GM23338 (cell line): Measurements from ENCODE around the gene C1GALT1C1L. TPM values are rescaled to one million over a fixed set of nuclear protein-coding genes. Genes with fewer than 3 reads are reported as not detected.

ENCODE experiments used
- ATAC-seq: fragments of 200-7000 bp; cut with Tn5 transposase; 3 replicates; pipeline ENCODE4 v1.9.1; 2020
- DNase-seq: peaks from one replicate; pipeline ENCODE4 v3.0.0-alpha.2; 2015; ENCODE audit warnings: low spot score
- H2AFZ ChIP-seq: fragments of 200-600 bp; sonication (generic); 2 replicates; pipeline ENCODE4 v1.8.0; 2016; ENCODE audit warnings: antibody characterized with exemption, mild to moderate bottlenecking, moderate library complexity
- H3F3A ChIP-seq: fragments of 200-600 bp; sonication (generic); replicated peaks from 2 replicates; pipeline ENCODE4 v1.8.0; 2017; ENCODE audit warnings: antibody characterized with exemption, mixed run types, low read depth
- H3K27ac ChIP-seq: fragments of 200-600 bp; sonication (generic); 2 replicates; pipeline ENCODE4 v1.6.1; 2016; ENCODE audit warnings: low read depth
- H3K27me3 ChIP-seq: fragments of 200-600 bp; sonication (generic); 2 replicates; pipeline ENCODE4 v1.8.0; 2016; ENCODE audit warnings: mild to moderate bottlenecking, mixed run types, moderate library complexity; ENCODE audit not compliant: insufficient read depth
- H3K36me3 ChIP-seq: fragments of 200-600 bp; sonication (generic); 2 replicates; pipeline ENCODE4 v1.8.0; 2016; ENCODE audit warnings: mild to moderate bottlenecking; ENCODE audit not compliant: insufficient read depth
- H3K4me1 ChIP-seq: fragments of 200-600 bp; sonication (generic); 2 replicates; pipeline ENCODE4 v1.8.0; 2016; ENCODE audit warnings: mild to moderate bottlenecking, moderate library complexity; ENCODE audit not compliant: insufficient read depth
- H3K4me2 ChIP-seq: fragments of 200-600 bp; sonication (generic); 2 replicates; pipeline ENCODE4 v1.7.1; 2017; ENCODE audit warnings: mixed run types
- H3K4me3 ChIP-seq: fragments of 200-600 bp; sonication (generic); 2 replicates; pipeline ENCODE4 v1.6.1; 2016; ENCODE audit warnings: mixed run types
- H3K79me2 ChIP-seq: fragments of 200-600 bp; sonication (generic); replicated peaks from 2 replicates; pipeline ENCODE4 v1.8.0; 2017; ENCODE audit warnings: mild to moderate bottlenecking; ENCODE audit not compliant: insufficient read depth
- H3K9me2 ChIP-seq: fragments of 200-600 bp; sonication (generic); 2 replicates; pipeline ENCODE4 v1.8.0; 2017; ENCODE audit not compliant: insufficient read depth
- H4K20me1 ChIP-seq: fragments of 200-600 bp; sonication (generic); replicated peaks from 2 replicates; pipeline ENCODE4 v1.8.0; 2017; ENCODE audit warnings: mild to moderate bottlenecking; ENCODE audit not compliant: insufficient read depth
- H3K27ac Mint-ChIP-seq: 2 replicates; pipeline ENCODE4 v1.8.0; 2020; ENCODE audit warnings: inconsistent platforms, mild to moderate bottlenecking, moderate library complexity, mixed read lengths
- H3K27me3 Mint-ChIP-seq: 3 replicates; pipeline ENCODE4 v1.8.0; 2022; ENCODE audit warnings: low read depth, mild to moderate bottlenecking, moderate library complexity, mixed read lengths, inconsistent platforms; ENCODE audit not compliant: insufficient read depth, poor library complexity
- H3K36me3 Mint-ChIP-seq: 3 replicates; pipeline ENCODE4 v1.8.0; 2021; ENCODE audit warnings: low read depth, mild to moderate bottlenecking, inconsistent platforms, moderate library complexity, mixed read lengths
- H3K4me1 Mint-ChIP-seq: 3 replicates; pipeline ENCODE4 v1.8.0; 2020; ENCODE audit warnings: mild to moderate bottlenecking, inconsistent platforms, mixed read lengths
- H3K4me3 Mint-ChIP-seq: 3 replicates; pipeline ENCODE4 v1.8.0; 2021; ENCODE audit warnings: moderate library complexity, mild to moderate bottlenecking, inconsistent platforms, mixed read lengths
- H3K9me3 Mint-ChIP-seq: 3 replicates; pipeline ENCODE4 v1.8.0; 2020; ENCODE audit warnings: moderate library complexity, mild to moderate bottlenecking, inconsistent platforms, mixed read lengths
- CREB1 ChIP-seq: fragments of 250-450 bp; sonication (Bioruptor Pico); IDR thresholded peaks from 2 replicates; pipeline ENCODE4 v1.5.0; 2020; ENCODE audit warnings: low read depth, mild to moderate bottlenecking, moderate library complexity
- CTCF ChIP-seq, 2 experiments: fragments of 200-600 bp in 1 of 2; sonication (generic) in 1 of 2; conservative IDR thresholded peaks; 2 replicates each; pipeline versions ENCODE4 v1.5.1 to v1.6.1; 2016 to 2017; ENCODE audit warnings: antibody characterized with exemption in 2 of 2, low read depth in 2 of 2, mild to moderate bottlenecking in 2 of 2, moderate library complexity in 1 of 2
- ETS1 ChIP-seq: IDR thresholded peaks from 2 replicates; pipeline ENCODE4 v1.6.1; 2016; ENCODE audit warnings: antibody characterized with exemption
- EZH2 ChIP-seq: fragments of 200-600 bp; sonication (generic); IDR thresholded peaks from one replicate; pipeline ENCODE4 v1.8.0; 2017; ENCODE audit warnings: antibody characterized with exemption, mild to moderate bottlenecking, low read depth; ENCODE audit not compliant: unreplicated experiment
- EZH2phosphoT487 ChIP-seq: fragments of 200-600 bp; sonication (generic); IDR thresholded peaks from one replicate; pipeline ENCODE4 v1.8.1; 2018; ENCODE audit warnings: antibody characterized with exemption; ENCODE audit not compliant: unreplicated experiment
- JUNB ChIP-seq: IDR thresholded peaks from one replicate; pipeline ENCODE4 v1.6.1; 2016; ENCODE audit warnings: antibody characterized with exemption; ENCODE audit not compliant: unreplicated experiment
- NANOG ChIP-seq: IDR thresholded peaks from 2 replicates; pipeline ENCODE4 v1.6.1; 2016; ENCODE audit warnings: antibody characterized with exemption, borderline replicate concordance
- POLR2AphosphoS5 ChIP-seq: IDR thresholded peaks from 2 replicates; pipeline ENCODE4 v1.6.1; 2016; ENCODE audit warnings: antibody characterized with exemption, low read depth
- REST ChIP-seq: IDR thresholded peaks from one replicate; pipeline ENCODE4 v1.6.1; 2018; ENCODE audit warnings: antibody characterized with exemption; ENCODE audit not compliant: unreplicated experiment
- STAT1 ChIP-seq: IDR thresholded peaks from one replicate; pipeline ENCODE4 v1.6.1; 2016; ENCODE audit warnings: antibody characterized with exemption; ENCODE audit not compliant: unreplicated experiment
- ZNF331 ChIP-seq: fragments of 250-450 bp; sonication (Bioruptor Pico); IDR thresholded peaks from 2 replicates; pipeline ENCODE4 v1.5.0; 2020; ENCODE audit warnings: low read depth, mild to moderate bottlenecking, moderate library complexity
- ZNF462 ChIP-seq: fragments of 250-450 bp; sonication (Bioruptor Pico); IDR thresholded peaks from 2 replicates; pipeline ENCODE4 v1.5.0; 2020; ENCODE audit warnings: mild to moderate bottlenecking, moderate library complexity
- polyA plus RNA-seq: library from polyadenylated mRNA; unstranded; fragments of >200 nt; fragmentation: Nextera tagmentation; extraction: Ambion mirVana; gene quantifications from 2 replicates; pipeline ENCODE4 v1.2.1, GENCODE V29; 2016
- total RNA-seq: library from RNA; depleted of rRNA; stranded (reverse); fragments of >200 nt; shearing (Covaris generic); gene quantifications from 2 replicates; pipeline ENCODE4 v1.2.3, GENCODE V29; 2014

Gene C1GALT1C1L
- total and polyA plus RNA-seq, 2 experiments from 2014 or later: 0.17 to 0.99 TPM

- Histone ChIP-seq H3F3A (no peaks in the 10 kb centered on the region), H2AFZ (no peak overlapping the region), H3K4me3 (no peak overlapping the region), H3K9me2 (no peaks in the 10 kb centered on the region), H3K27ac (no peak overlapping the region), H3K36me3 (no peaks in the 10 kb centered on the region), H3K27me3 (no peaks in the 10 kb centered on the region), H3K4me1 (no peaks in the 10 kb centered on the region), H3K4me2 (no peak overlapping the region), H3K79me2 (no peaks in the 10 kb centered on the region), H4K20me1 (no peaks in the 10 kb centered on the region)
- Mint-ChIP-seq H3K4me3 (no peak overlapping the region), H3K36me3 (no peaks in the 10 kb centered on the region), H3K4me1 (peaks cover under 1% of the 10 kb centered on the region; the same call in 2 of the 3 replicates), H3K27me3 (no peaks in the 10 kb centered on the region), H3K27ac (no peak overlapping the region), H3K9me3 (no peaks in the 10 kb centered on the region)
- DNase-seq (peak; percentile 25), ATAC-seq (peak; percentile 34; the same call in 1 of the 3 replicates)
- TF ChIP-seq JUNB (no peak), STAT1 (no peak), ZNF462 (CRISPR knock-in tag) (no peak), ZNF331 (no peak), EZH2phosphoT487 (no peak), CTCF (conservative IDR thresholded peaks at IDR 0.05; ENCODE audit: low read depth in 2 of 2) (no peak), EZH2 (no peak), POLR2AphosphoS5 (no peak), ETS1 (no peak), REST (no peak), CREB1 (CRISPR knock-in tag) (no peak), NANOG (no peak)
These were observed 24.9 kb upstream of the C1GALT1C1L start for GRCh38 chr2:43701111-43701510.
